ENCODE results near the gene FPR2. TPM values are rescaled to one million over a fixed set of nuclear protein-coding genes. Genes with fewer than 3 reads are reported as not detected.

Gene FPR2
- total and polyA plus RNA-seq, 9 of the 15 experiments (the other 6 are each of a cell fraction or from before 2014, with no cell fraction given), result 0.03 to 0.15 (median 0.07) TPM; not detected in 6

GRCh38 chr19:51803967-51804366 lies 43.0 kb downstream of the FPR2 start (continued):
- TF ChIP-seq, protein P1, sequence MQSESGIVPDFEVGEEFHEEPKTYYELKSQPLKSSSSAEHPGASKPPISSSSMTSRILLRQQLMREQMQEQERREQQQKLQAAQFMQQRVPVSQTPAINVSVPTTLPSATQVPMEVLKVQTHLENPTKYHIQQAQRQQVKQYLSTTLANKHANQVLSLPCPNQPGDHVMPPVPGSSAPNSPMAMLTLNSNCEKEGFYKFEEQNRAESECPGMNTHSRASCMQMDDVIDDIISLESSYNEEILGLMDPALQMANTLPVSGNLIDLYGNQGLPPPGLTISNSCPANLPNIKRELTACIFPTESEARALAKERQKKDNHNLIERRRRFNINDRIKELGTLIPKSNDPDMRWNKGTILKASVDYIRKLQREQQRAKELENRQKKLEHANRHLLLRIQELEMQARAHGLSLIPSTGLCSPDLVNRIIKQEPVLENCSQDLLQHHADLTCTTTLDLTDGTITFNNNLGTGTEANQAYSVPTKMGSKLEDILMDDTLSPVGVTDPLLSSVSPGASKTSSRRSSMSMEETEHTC (IDR thresholded peaks at IDR 0.05), result no peak
- TF ChIP-seq KAT7 (CRISPR knock-in tag; IDR thresholded peaks at IDR 0.05; ENCODE audit: borderline replicate concordance) (no peak), ATF1 (CRISPR knock-in tag; IDR thresholded peaks at IDR 0.05) (no peak), ATF1 (tag; IDR thresholded peaks at IDR 0.05) (no peak), MCM7 (IDR thresholded peaks at IDR 0.05) (no peak), TBP (optimal IDR thresholded peaks at IDR 0.05; ENCODE audit: low read depth, low read length) (no peak), YY1 (IDR thresholded peaks at IDR 0.05; ENCODE audit: borderline replicate concordance in 1 of 3, control insufficient read depth in 1 of 3, extremely low read depth in 1 of 3, insufficient read depth in 3 of 3, insufficient read length in 1 of 3, insufficient replicate concordance in 2 of 3, low read depth in 1 of 3, low read length in 2 of 3) (no peak), YBX1 (IDR thresholded peaks at IDR 0.05) (no peak), GABPA (tag; conservative IDR thresholded peaks at IDR 0.05; ENCODE audit: low read depth) (no peak), DDX20 (tag; IDR thresholded peaks at IDR 0.05; ENCODE audit: low read depth) (no peak), MEIS2 (IDR thresholded peaks at IDR 0.05; ENCODE audit: partially characterized antibody) (peak; percentile 81), TSC22D4 (tag; IDR thresholded peaks at IDR 0.05) (no peak), XRCC4 (IDR thresholded peaks at IDR 0.05; ENCODE audit: extremely low read depth, insufficient read depth, insufficient read length) (no peak), NR0B1 (IDR thresholded peaks at IDR 0.05; ENCODE audit: partially characterized antibody) (no peak), ADNP (tag; IDR thresholded peaks at IDR 0.05) (no peak), SMAD2 (IDR thresholded peaks at IDR 0.05; ENCODE audit: low read depth, low read length) (no peak), NCOA1 (IDR thresholded peaks at IDR 0.05; ENCODE audit: low read depth) (no peak), L3MBTL2 (IDR thresholded peaks at IDR 0.05) (no peak), RUNX1 (IDR thresholded peaks at IDR 0.05; ENCODE audit: low read depth) (no peak), CBFB (CRISPR knock-in tag; IDR thresholded peaks at IDR 0.05) (no peak), SIX5 (IDR thresholded peaks at IDR 0.05; ENCODE audit: borderline replicate concordance in 1 of 2, insufficient read depth in 1 of 2, low read depth in 1 of 2, low read length in 2 of 2) (no peak), NR4A1 (CRISPR knock-in tag; IDR thresholded peaks at IDR 0.05) (no peak), NR4A1 (tag; IDR thresholded peaks at IDR 0.05) (0 out of 2 replicates have a peak, but pooled peaks have one; percentile 48), ZC3H4 (CRISPR knock-in tag; IDR thresholded peaks at IDR 0.05; ENCODE audit: borderline replicate concordance) (no peak), ZNF224 (CRISPR knock-in tag; IDR thresholded peaks at IDR 0.05) (no peak)
- TF ChIP-seq, protein P2, sequence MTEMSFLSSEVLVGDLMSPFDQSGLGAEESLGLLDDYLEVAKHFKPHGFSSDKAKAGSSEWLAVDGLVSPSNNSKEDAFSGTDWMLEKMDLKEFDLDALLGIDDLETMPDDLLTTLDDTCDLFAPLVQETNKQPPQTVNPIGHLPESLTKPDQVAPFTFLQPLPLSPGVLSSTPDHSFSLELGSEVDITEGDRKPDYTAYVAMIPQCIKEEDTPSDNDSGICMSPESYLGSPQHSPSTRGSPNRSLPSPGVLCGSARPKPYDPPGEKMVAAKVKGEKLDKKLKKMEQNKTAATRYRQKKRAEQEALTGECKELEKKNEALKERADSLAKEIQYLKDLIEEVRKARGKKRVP (CRISPR knock-in tag; IDR thresholded peaks at IDR 0.05), result no peak
- TF ChIP-seq, protein P3, sequence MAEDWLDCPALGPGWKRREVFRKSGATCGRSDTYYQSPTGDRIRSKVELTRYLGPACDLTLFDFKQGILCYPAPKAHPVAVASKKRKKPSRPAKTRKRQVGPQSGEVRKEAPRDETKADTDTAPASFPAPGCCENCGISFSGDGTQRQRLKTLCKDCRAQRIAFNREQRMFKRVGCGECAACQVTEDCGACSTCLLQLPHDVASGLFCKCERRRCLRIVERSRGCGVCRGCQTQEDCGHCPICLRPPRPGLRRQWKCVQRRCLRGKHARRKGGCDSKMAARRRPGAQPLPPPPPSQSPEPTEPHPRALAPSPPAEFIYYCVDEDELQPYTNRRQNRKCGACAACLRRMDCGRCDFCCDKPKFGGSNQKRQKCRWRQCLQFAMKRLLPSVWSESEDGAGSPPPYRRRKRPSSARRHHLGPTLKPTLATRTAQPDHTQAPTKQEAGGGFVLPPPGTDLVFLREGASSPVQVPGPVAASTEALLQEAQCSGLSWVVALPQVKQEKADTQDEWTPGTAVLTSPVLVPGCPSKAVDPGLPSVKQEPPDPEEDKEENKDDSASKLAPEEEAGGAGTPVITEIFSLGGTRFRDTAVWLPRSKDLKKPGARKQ (CRISPR knock-in tag; IDR thresholded peaks at IDR 0.05), result no peak

Measured in K562 (cell line).